ENCODE measurements around the gene NSA2. TPM values are rescaled to one million over a fixed set of nuclear protein-coding genes. Genes with fewer than 3 reads are reported as not detected.
"Not testable (repeated sequence)": the region's sequence is repeated elsewhere in the genome, so short reads cannot be mapped to it uniquely, and the experiment has no call there.

The NSA2 gene
- total RNA-seq = 10 to 100 TPM; 80.7 to 82.7 TPM

- peak; percentile 89 to 90 for DNase-seq (ENCODE audit: low spot score in 2 of 2)
- peak; percentile 88 to 90 for ATAC-seq
- no peaks in the 10 kb centered on the region for H3K9me3 Mint-ChIP-seq
- H3K36me3 Mint-ChIP-seq = peaks cover 28 to 31% of the 10 kb centered on the region in 2 donors
- H3K27ac Mint-ChIP-seq = peak within 1 kb of the TSS; percentile 94 to 99
Measured at GRCh38 chr5:74766849-74767578, at the start of gene NSA2, which contains the start of gene GFM2. NSA2 (plus strand) TSS chr5:74767249; CDS start chr5:74767361, 112 bp downstream. GFM2 (minus strand) TSS chr5:74767117; CDS start chr5:74763742, 3,375 bp downstream.

- no peak for DNase-seq (ENCODE audit: low spot score in 2 of 2)
- Mint-ChIP-seq H3K27ac (no peak overlapping the region), H3K36me3 (peaks cover 4 to 9% of the 10 kb centered on the region in 2 donors), H3K9me3 (no peaks in the 10 kb centered on the region)
- no peak for ATAC-seq
Measured at GRCh38 chr5:74717596-74717995, 49.5 kb upstream of the NSA2 start.

GRCh38 chr5:74722271-74722670 is 44.8 kb upstream of the NSA2 start:
- DNase-seq (ENCODE audit: low spot score in 2 of 2) (no peak), ATAC-seq (no peak)
- Mint-ChIP-seq H3K9me3 (no peaks in the 10 kb centered on the region), H3K27ac (no peak overlapping the region), H3K36me3 (peaks cover 16 to 21% of the 10 kb centered on the region in 2 donors)

- DNase-seq (ENCODE audit: low spot score in 2 of 2) = no peak
- ATAC-seq = no peak
- Mint-ChIP-seq H3K9me3 (no peaks in the 10 kb centered on the region), H3K27ac (peak overlapping the region in 1 of 2 donors; percentile 33), H3K36me3 (peaks cover 14 to 21% of the 10 kb centered on the region in 2 donors)
Measured at GRCh38 chr5:74725331-74725730, 41.7 kb upstream of the NSA2 start.

- Mint-ChIP-seq H3K36me3 (peaks cover 0 to 10% of the 10 kb centered on the region in 2 donors), H3K9me3 (no peaks in the 10 kb centered on the region), H3K27ac (no peak overlapping the region)
- no peak for DNase-seq (ENCODE audit: low spot score in 2 of 2)
- ATAC-seq = no peak
Measured at GRCh38 chr5:74736759-74737158, 30.3 kb upstream of the NSA2 start.

GRCh38 chr5:74738406-74738805 is 28.6 kb upstream of the NSA2 start:
- DNase-seq (ENCODE audit: low spot score in 2 of 2) (no peak), ATAC-seq (no peak)
- H3K9me3 Mint-ChIP-seq = no peaks in the 10 kb centered on the region
- no peak overlapping the region for H3K27ac Mint-ChIP-seq
- H3K36me3 Mint-ChIP-seq = peaks cover 0 to 10% of the 10 kb centered on the region in 2 donors

- DNase-seq (ENCODE audit: low spot score in 2 of 2); ATAC-seq; H3K27ac Mint-ChIP-seq; H3K9me3 Mint-ChIP-seq: not testable (repeated sequence)
- H3K36me3 Mint-ChIP-seq = peaks cover 13 to 21% of the 10 kb centered on the region in 2 donors
Measured at GRCh38 chr5:74748742-74749141, 18.3 kb upstream of the NSA2 start.

- no peak overlapping the region for H3K27ac Mint-ChIP-seq
- H3K36me3 Mint-ChIP-seq = peaks cover 13 to 14% of the 10 kb centered on the region in 2 donors
- DNase-seq (ENCODE audit: low spot score in 2 of 2) = no peak
- ATAC-seq = peak in 1 of 2 donors; percentile 50
- H3K9me3 Mint-ChIP-seq = peaks cover 0 to 5% of the 10 kb centered on the region in 2 donors
Measured at GRCh38 chr5:74761241-74761640, 5.8 kb upstream of the NSA2 start.

- peak overlapping the region; percentile 26 to 75 for H3K27ac Mint-ChIP-seq
- DNase-seq (ENCODE audit: low spot score in 2 of 2) (no peak), ATAC-seq (peak in 1 of 2 donors; percentile 61)
- H3K36me3 Mint-ChIP-seq = peaks cover 20 to 22% of the 10 kb centered on the region in 2 donors
- H3K9me3 Mint-ChIP-seq = no peaks in the 10 kb centered on the region
Measured at GRCh38 chr5:74762599-74762998, 4.5 kb upstream of the NSA2 start.

- Mint-ChIP-seq H3K9me3 (no peaks in the 10 kb centered on the region), H3K27ac (no peak overlapping the region), H3K36me3 (peaks cover 26 to 28% of the 10 kb centered on the region in 2 donors)
- ATAC-seq (no peak), DNase-seq (ENCODE audit: low spot score in 2 of 2) (no peak)
Measured at GRCh38 chr5:74763504-74763903, 3.5 kb upstream of the NSA2 start.

- ATAC-seq (no peak), DNase-seq (ENCODE audit: low spot score in 2 of 2) (no peak)
- Mint-ChIP-seq H3K9me3 (no peaks in the 10 kb centered on the region), H3K27ac (peak overlapping the region; percentile 39 to 94), H3K36me3 (peaks cover 26 to 28% of the 10 kb centered on the region in 2 donors)
Measured at GRCh38 chr5:74765201-74765600, 1.8 kb upstream of the NSA2 start.

GRCh38 chr5:74765929-74766328 is 1.1 kb upstream of the NSA2 start:
- peak overlapping the region; percentile 39 to 94 for H3K27ac Mint-ChIP-seq
- H3K36me3 Mint-ChIP-seq = peaks cover 28 to 31% of the 10 kb centered on the region in 2 donors
- no peak for ATAC-seq
- no peak for DNase-seq (ENCODE audit: low spot score in 2 of 2)
- H3K9me3 Mint-ChIP-seq = no peaks in the 10 kb centered on the region

- no peaks in the 10 kb centered on the region for H3K9me3 Mint-ChIP-seq
- ATAC-seq = peak; percentile 22 to 48
- H3K27ac Mint-ChIP-seq = peak overlapping the region; percentile 94 to 99
- peak in 1 of 2 donors; percentile 8 for DNase-seq (ENCODE audit: low spot score in 2 of 2)
- H3K36me3 Mint-ChIP-seq = peaks cover 28 to 31% of the 10 kb centered on the region in 2 donors
Measured at GRCh38 chr5:74766418-74766848, 616 bp upstream of the NSA2 start.

- H3K9me3 Mint-ChIP-seq = no peaks in the 10 kb centered on the region
- H3K36me3 Mint-ChIP-seq = peaks cover 28 to 31% of the 10 kb centered on the region in 2 donors
- peak overlapping the region; percentile 94 to 99 for H3K27ac Mint-ChIP-seq
- peak in 1 of 2 donors; percentile 15 for DNase-seq (ENCODE audit: low spot score in 2 of 2)
- ATAC-seq = peak in 1 of 2 donors; percentile 7
Measured at GRCh38 chr5:74767579-74767913, 497 bp downstream of the NSA2 start.

GRCh38 chr5:74772359-74772758 is 5.3 kb downstream of the NSA2 start:
- Mint-ChIP-seq H3K36me3 (peaks cover 8 to 22% of the 10 kb centered on the region in 2 donors), H3K27ac (no peak overlapping the region), H3K9me3 (no peaks in the 10 kb centered on the region)
- DNase-seq (ENCODE audit: low spot score in 2 of 2) (no peak), ATAC-seq (no peak)

- DNase-seq (ENCODE audit: low spot score in 2 of 2) (no peak), ATAC-seq (no peak)
- Mint-ChIP-seq H3K36me3 (peaks cover 0 to 8% of the 10 kb centered on the region in 2 donors), H3K27ac (no peak overlapping the region), H3K9me3 (no peaks in the 10 kb centered on the region)
Measured at GRCh38 chr5:74778609-74779008, 11.6 kb downstream of the NSA2 start.

GRCh38 chr5:74786851-74787250 is 19.8 kb downstream of the NSA2 start:
- ATAC-seq = no peak

GRCh38 chr5:74787424-74787823 is 20.4 kb downstream of the NSA2 start:
- Mint-ChIP-seq H3K36me3 (peaks cover 0 to 10% of the 10 kb centered on the region in 2 donors), H3K9me3 (no peaks in the 10 kb centered on the region), H3K27ac (no peak overlapping the region)
- DNase-seq (ENCODE audit: low spot score in 2 of 2) = no peak
- ATAC-seq = no peak

More at GRCh38 chr5:74786851-74787250, 19.8 kb downstream of the NSA2 start:
- no peak for DNase-seq (ENCODE audit: low spot score in 2 of 2)
- Mint-ChIP-seq H3K9me3 (no peaks in the 10 kb centered on the region), H3K36me3 (peaks cover 0 to 6% of the 10 kb centered on the region in 2 donors), H3K27ac (no peak overlapping the region)

Data from activated naive CD4-positive, alpha-beta T cell treated with anti-CD3 and anti-CD28 coated beads, Interleukin-2, amount 50 U/mL, for 72 hours (primary cell).